ENCODE data around the gene KBTBD6. TPM values are rescaled to one million over a fixed set of nuclear protein-coding genes. Genes with fewer than 3 reads are reported as not detected.
A peak's percentile ranks its signal among the peaks of the same experiment; 100 is the strongest.

Gene KBTBD6, protein sequence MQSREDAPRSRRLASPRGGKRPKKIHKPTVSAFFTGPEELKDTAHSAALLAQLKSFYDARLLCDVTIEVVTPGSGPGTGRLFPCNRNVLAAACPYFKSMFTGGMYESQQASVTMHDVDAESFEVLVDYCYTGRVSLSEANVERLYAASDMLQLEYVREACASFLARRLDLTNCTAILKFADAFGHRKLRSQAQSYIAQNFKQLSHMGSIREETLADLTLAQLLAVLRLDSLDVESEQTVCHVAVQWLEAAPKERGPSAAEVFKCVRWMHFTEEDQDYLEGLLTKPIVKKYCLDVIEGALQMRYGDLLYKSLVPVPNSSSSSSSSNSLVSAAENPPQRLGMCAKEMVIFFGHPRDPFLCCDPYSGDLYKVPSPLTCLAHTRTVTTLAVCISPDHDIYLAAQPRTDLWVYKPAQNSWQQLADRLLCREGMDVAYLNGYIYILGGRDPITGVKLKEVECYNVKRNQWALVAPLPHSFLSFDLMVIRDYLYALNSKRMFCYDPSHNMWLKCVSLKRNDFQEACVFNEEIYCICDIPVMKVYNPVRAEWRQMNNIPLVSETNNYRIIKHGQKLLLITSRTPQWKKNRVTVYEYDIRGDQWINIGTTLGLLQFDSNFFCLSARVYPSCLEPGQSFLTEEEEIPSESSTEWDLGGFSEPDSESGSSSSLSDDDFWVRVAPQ
- total RNA-seq (1 to 10 TPM in 3 of 5 donors, under 1 TPM in 2; under 0.01 to 8.3 (median 3.6) TPM), polyA plus RNA-seq (1 to 10 TPM; 2.1 to 2.3 (median 2.2) TPM)
- long read RNA-seq, donor 1, full-length matches to known transcripts: 7 of 7 reads
- long read RNA-seq, donor 1, partial matches to known transcripts: 0 of 7 reads
- long read RNA-seq, donor 1, other reads (novel, unspliced or antisense): 0 of 7 reads
- long read RNA-seq, donor 2, full-length matches to known transcripts: 6 of 6 reads
- long read RNA-seq, donor 2, partial matches to known transcripts: 0 of 6 reads
- long read RNA-seq, donor 2, other reads (novel, unspliced or antisense): 0 of 6 reads
- long read RNA-seq, donor 3, full-length matches to known transcripts: 5 of 5 reads
- long read RNA-seq, donor 3, partial matches to known transcripts: 0 of 5 reads
- long read RNA-seq, donor 3, other reads (novel, unspliced or antisense): 0 of 5 reads
- long read RNA-seq, donor 4: 0 reads
- long read RNA-seq, donor 5, full-length matches to known transcripts: 14 of 14 reads
- long read RNA-seq, donor 5, partial matches to known transcripts: 0 of 14 reads
- long read RNA-seq, donor 5, other reads (novel, unspliced or antisense): 0 of 14 reads
- long read RNA-seq, donor 6, full-length matches to known transcripts: 16 of 16 reads
- long read RNA-seq, donor 6, partial matches to known transcripts: 0 of 16 reads
- long read RNA-seq, donor 6, other reads (novel, unspliced or antisense): 0 of 16 reads
- long read RNA-seq, donor 7, full-length matches to known transcripts: 11 of 11 reads
- long read RNA-seq, donor 7, partial matches to known transcripts: 0 of 11 reads
- long read RNA-seq, donor 7, other reads (novel, unspliced or antisense): 0 of 11 reads
- long read RNA-seq, donor 8, full-length matches to known transcripts: 14 of 14 reads
- long read RNA-seq, donor 8, partial matches to known transcripts: 0 of 14 reads
- long read RNA-seq, donor 8, other reads (novel, unspliced or antisense): 0 of 14 reads
- long read RNA-seq, donor 9, full-length matches to known transcripts: 15 of 15 reads
- long read RNA-seq, donor 9, partial matches to known transcripts: 0 of 15 reads
- long read RNA-seq, donor 9, other reads (novel, unspliced or antisense): 0 of 15 reads
- long read RNA-seq, donor 10, full-length matches to known transcripts: 2 of 2 reads
- long read RNA-seq, donor 10, partial matches to known transcripts: 0 of 2 reads
- long read RNA-seq, donor 10, other reads (novel, unspliced or antisense): 0 of 2 reads

DNA sequence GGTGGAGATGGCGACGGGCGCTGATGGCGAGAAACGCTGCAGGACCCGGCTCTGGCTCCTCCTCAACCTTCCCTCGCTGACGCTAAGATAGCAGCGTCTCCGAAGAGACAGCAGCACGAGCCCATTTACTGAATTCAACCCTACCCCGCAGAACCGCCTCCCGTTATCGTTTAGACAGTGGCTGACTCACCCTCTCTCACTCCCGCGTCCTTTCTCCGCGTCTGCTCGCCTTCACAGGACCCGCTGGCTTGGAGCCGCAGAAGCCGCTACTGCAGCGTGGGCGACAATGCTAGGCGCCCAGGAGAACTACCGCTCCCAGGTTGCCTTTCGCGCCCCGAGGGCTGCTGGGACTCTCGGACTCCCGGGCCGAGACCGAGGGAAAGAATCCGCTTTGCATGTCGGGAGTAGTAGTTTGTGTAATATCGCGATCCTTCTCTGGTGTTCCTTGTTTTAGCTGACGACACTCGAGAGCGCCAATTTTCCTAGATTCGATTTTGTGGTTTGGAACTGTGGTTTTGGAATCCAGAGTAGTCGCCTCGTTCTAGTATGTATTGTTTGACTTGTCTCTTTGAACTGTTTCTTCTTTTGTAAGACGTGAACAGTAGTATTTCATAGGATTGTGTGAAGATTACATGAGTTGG lies at the start of gene KBTBD6:
Gene KBTBD6 (minus strand): TSS at position 291 of the 641 bp plus-strand sequence. CDS start 291 bp downstream, outside the sequence.
- Histone ChIP-seq H3K36me3 (no peaks in the 10 kb centered on the region), H3K9me3 (no peaks in the 10 kb centered on the region), H3K4me3 (peak within 1 kb of the TSS; percentile 77 to 86 (median 78)), H3K27me3 (no peaks in the 10 kb centered on the region), H3K27ac (peak within 1 kb of the TSS; percentile 42 to 91 (median 84)), H3K4me1 (peaks cover 18 to 50% (median 39%) of the 10 kb centered on the region in 4 donors)
- 0 to 1% (median 0%) methylated on average over 22 to 45 of the region's 45 CpGs for WGBS, 5 donors
- TF ChIP-seq EP300 (IDR thresholded peaks at IDR 0.05) (no peak), POLR2AphosphoS5 (IDR thresholded peaks at IDR 0.05) (peak; percentile 85 to 94 (median 88)), POLR2A (IDR thresholded peaks at IDR 0.05) (no peak)
- TF ChIP-seq, protein P1, sequence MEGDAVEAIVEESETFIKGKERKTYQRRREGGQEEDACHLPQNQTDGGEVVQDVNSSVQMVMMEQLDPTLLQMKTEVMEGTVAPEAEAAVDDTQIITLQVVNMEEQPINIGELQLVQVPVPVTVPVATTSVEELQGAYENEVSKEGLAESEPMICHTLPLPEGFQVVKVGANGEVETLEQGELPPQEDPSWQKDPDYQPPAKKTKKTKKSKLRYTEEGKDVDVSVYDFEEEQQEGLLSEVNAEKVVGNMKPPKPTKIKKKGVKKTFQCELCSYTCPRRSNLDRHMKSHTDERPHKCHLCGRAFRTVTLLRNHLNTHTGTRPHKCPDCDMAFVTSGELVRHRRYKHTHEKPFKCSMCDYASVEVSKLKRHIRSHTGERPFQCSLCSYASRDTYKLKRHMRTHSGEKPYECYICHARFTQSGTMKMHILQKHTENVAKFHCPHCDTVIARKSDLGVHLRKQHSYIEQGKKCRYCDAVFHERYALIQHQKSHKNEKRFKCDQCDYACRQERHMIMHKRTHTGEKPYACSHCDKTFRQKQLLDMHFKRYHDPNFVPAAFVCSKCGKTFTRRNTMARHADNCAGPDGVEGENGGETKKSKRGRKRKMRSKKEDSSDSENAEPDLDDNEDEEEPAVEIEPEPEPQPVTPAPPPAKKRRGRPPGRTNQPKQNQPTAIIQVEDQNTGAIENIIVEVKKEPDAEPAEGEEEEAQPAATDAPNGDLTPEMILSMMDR (IDR thresholded peaks at IDR 0.05): no peak
- peak; percentile 95 to 99 for DNase-seq
- intact Hi-C loops (cut with DNase I; ENCODE audit: low total_unique reads): no loop called here

DNA sequence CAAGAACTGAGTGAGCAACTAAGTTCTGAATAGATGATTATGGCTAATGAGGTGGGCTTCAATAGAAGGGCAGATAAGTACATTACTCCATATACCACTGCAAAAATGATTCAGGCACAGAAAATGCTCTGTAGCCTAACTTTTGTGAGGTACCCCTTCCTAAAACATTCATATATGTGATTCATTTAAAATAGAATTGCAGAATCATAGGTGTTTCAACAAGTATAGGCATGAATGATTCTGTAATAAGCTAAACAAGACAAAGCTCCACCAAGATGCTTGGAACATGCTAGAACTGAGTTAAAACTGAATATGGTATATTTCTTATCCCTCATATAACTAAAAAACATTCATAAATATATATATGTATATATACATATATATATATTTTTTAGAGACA lies 49.6 kb upstream of the KBTBD6 start:
- intact Hi-C loops (cut with DNase I; ENCODE audit: low total_unique reads): no loop called here
- no peaks in the 10 kb centered on the region for H3K9me3 ChIP-seq
- DNase-seq: no peak
- H3K27ac ChIP-seq: no peak overlapping the region
- no peaks in the 10 kb centered on the region for H3K4me1 ChIP-seq
- H3K36me3 ChIP-seq: no peaks in the 10 kb centered on the region
- H3K27me3 ChIP-seq: no peaks in the 10 kb centered on the region
- no peak overlapping the region for H3K4me3 ChIP-seq
- TF ChIP-seq, protein P1 (IDR thresholded peaks at IDR 0.05): no peak
- no peak for TF ChIP-seq POLR2AphosphoS5 (IDR thresholded peaks at IDR 0.05)

DNA sequence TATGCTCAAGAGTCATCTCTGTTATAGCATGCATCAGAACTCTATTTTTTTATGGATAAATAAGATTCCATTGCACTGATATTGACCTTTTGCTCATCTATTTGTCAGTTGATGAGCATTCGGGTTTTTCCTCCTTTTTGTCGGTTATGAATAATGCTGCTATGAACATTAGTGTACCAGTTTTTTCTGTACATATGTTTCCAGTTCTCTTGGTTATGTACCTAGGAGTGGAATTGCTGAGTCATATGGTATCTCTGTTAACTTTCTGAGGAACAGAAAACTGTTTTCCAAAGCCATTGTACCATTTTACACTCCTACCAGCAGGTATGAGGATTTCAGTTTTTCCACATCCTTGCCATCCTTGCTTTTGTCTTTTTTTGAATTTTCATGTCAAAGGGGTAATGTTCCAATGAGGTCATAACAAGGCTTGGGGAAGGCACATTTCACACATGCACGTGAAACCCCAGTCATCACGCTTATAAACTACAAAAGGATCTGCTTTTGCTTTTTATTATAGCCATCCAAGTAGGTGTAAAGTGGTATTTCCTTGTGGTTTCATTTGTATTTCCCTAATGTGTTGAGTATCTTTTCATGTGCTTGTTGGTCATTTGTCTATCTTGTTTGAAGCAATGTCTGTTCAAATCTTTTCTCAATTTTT lies 47.1 kb upstream of the KBTBD6 start:
- WGBS, 5 donors: 81 to 89% (median 84%) methylated on average over 4 of the region's 4 CpGs
- intact Hi-C loops (cut with DNase I; ENCODE audit: low total_unique reads): no loop called here

More for the DNA sequence above, 47.1 kb upstream of the KBTBD6 start:
- Histone ChIP-seq H3K4me1 (no peaks in the 10 kb centered on the region), H3K4me3 (no peak overlapping the region), H3K36me3 (no peaks in the 10 kb centered on the region), H3K27me3 (no peaks in the 10 kb centered on the region), H3K9me3 (peaks cover 0 to 17% (median 7%) of the 10 kb centered on the region in 4 donors), H3K27ac (no peak overlapping the region)
- no peak for TF ChIP-seq POLR2AphosphoS5 (IDR thresholded peaks at IDR 0.05)
- TF ChIP-seq EP300 (IDR thresholded peaks at IDR 0.05): no peak
- TF ChIP-seq POLR2A (IDR thresholded peaks at IDR 0.05): no peak
- TF ChIP-seq, protein P1 (IDR thresholded peaks at IDR 0.05): no peak
- no peak for DNase-seq
